Loucy (cell line): Measurements from ENCODE around the gene SLC19A1.

Experiments
- H2AFZ ChIP-seq: fragments of 200-600 bp; sonication (generic); 2 replicates; pipeline ENCODE4 v1.6.0; 2016; ENCODE audit warnings: antibody characterized with exemption, mild to moderate bottlenecking, low read length, moderate library complexity
- H3F3A ChIP-seq: fragments of 200-600 bp; 2 replicates; pipeline ENCODE4 v1.6.0; 2016; ENCODE audit warnings: antibody characterized with exemption, low read depth, mild to moderate bottlenecking
- H3K27me3 ChIP-seq: fragments of 200-600 bp; sonication (generic); 2 replicates; pipeline ENCODE4 v1.6.1; 2014; ENCODE audit warnings: low read length, mild to moderate bottlenecking; ENCODE audit not compliant: insufficient read depth, poor library complexity, severe bottlenecking
- H3K36me3 ChIP-seq: fragments of 200-600 bp; sonication (generic); 2 replicates; pipeline ENCODE4 v1.6.1; 2016; ENCODE audit warnings: low read length; ENCODE audit not compliant: insufficient read depth
- H3K4me1 ChIP-seq: fragments of 200-600 bp; sonication (generic); 2 replicates; pipeline ENCODE4 v1.5.1; 2014; ENCODE audit warnings: low read length, mild to moderate bottlenecking; ENCODE audit not compliant: insufficient read depth, poor library complexity, severe bottlenecking
- H3K4me2 ChIP-seq: fragments of 200-600 bp; sonication (generic); 2 replicates; pipeline ENCODE4 v1.6.0; 2014; ENCODE audit warnings: antibody characterized with exemption, low read length, low read depth, mild to moderate bottlenecking; ENCODE audit not compliant: poor library complexity, severe bottlenecking
- H3K4me3 ChIP-seq: fragments of 200-600 bp; sonication (generic); 2 replicates; pipeline ENCODE4 v1.5.1; 2014; ENCODE audit warnings: low read length, mild to moderate bottlenecking, mixed read lengths; ENCODE audit not compliant: poor library complexity, severe bottlenecking
- H3K79me2 ChIP-seq: fragments of 200-600 bp; sonication (generic); 2 replicates; pipeline ENCODE4 v1.6.1; 2014; ENCODE audit warnings: low read length; ENCODE audit not compliant: insufficient read depth
- H3K9ac ChIP-seq: fragments of 200-600 bp; sonication (generic); 2 replicates; pipeline ENCODE4 v1.6.0; 2014; ENCODE audit warnings: mild to moderate bottlenecking, low read depth, low read length, moderate library complexity; ENCODE audit not compliant: poor library complexity, severe bottlenecking
- H3K9me2 ChIP-seq: fragments of 200-600 bp; sonication (generic); replicated peaks from 2 replicates; pipeline ENCODE4 v1.6.1; 2016; ENCODE audit warnings: low read depth, low read length, mixed read lengths
- H3K9me3 ChIP-seq: fragments of 200-600 bp; sonication (generic); 2 replicates; pipeline ENCODE4 v1.6.1; 2014; ENCODE audit warnings: mild to moderate bottlenecking, antibody characterized with exemption, low read length, low read depth; ENCODE audit not compliant: insufficient read depth
- H4K20me1 ChIP-seq: fragments of 200-600 bp; sonication (generic); 2 replicates; pipeline ENCODE4 v1.6.0; 2014; ENCODE audit warnings: antibody characterized with exemption, low read length, mild to moderate bottlenecking; ENCODE audit not compliant: insufficient read depth, poor library complexity, severe bottlenecking
- EZH2phosphoT487 ChIP-seq: fragments of 200-600 bp; IDR thresholded peaks from 2 replicates; pipeline ENCODE4 v1.6.1; 2018; ENCODE audit warnings: antibody characterized with exemption, mild to moderate bottlenecking, moderate library complexity, borderline replicate concordance
- TF ChIP-seq, protein P1 (sequence below): fragments of 200-600 bp; sonication (generic); conservative IDR thresholded peaks from 2 replicates; pipeline ENCODE4 v1.5.1; 2014; ENCODE audit warnings: mild to moderate bottlenecking, antibody characterized with exemption, low read length

Gene SLC19A1

GRCh38 chr21:45475004-45475685 is 67.1 kb downstream of the SLC19A1 start:
- no peak overlapping the region for H3K4me3 ChIP-seq
- no peak overlapping the region for H3K9ac ChIP-seq
- no peaks in the 10 kb centered on the region for H4K20me1 ChIP-seq
- no peaks in the 10 kb centered on the region for H3K79me2 ChIP-seq
- TF ChIP-seq EZH2phosphoT487: no peak
- TF ChIP-seq, protein P1, sequence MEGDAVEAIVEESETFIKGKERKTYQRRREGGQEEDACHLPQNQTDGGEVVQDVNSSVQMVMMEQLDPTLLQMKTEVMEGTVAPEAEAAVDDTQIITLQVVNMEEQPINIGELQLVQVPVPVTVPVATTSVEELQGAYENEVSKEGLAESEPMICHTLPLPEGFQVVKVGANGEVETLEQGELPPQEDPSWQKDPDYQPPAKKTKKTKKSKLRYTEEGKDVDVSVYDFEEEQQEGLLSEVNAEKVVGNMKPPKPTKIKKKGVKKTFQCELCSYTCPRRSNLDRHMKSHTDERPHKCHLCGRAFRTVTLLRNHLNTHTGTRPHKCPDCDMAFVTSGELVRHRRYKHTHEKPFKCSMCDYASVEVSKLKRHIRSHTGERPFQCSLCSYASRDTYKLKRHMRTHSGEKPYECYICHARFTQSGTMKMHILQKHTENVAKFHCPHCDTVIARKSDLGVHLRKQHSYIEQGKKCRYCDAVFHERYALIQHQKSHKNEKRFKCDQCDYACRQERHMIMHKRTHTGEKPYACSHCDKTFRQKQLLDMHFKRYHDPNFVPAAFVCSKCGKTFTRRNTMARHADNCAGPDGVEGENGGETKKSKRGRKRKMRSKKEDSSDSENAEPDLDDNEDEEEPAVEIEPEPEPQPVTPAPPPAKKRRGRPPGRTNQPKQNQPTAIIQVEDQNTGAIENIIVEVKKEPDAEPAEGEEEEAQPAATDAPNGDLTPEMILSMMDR: no peak
- H3K9me3 ChIP-seq: no peaks in the 10 kb centered on the region
- peaks cover 9% of the 10 kb centered on the region for H3K4me1 ChIP-seq
- H3F3A ChIP-seq: no peaks in the 10 kb centered on the region
- no peaks in the 10 kb centered on the region for H3K9me2 ChIP-seq
- H3K27me3 ChIP-seq: no peaks in the 10 kb centered on the region
- no peak overlapping the region for H2AFZ ChIP-seq
- H3K36me3 ChIP-seq: no peaks in the 10 kb centered on the region
- H3K4me2 ChIP-seq: no peak overlapping the region

- H2AFZ ChIP-seq: no peak overlapping the region
- no peaks in the 10 kb centered on the region for H3K9me3 ChIP-seq
- no peaks in the 10 kb centered on the region for H3K9me2 ChIP-seq
- no peak overlapping the region for H3K9ac ChIP-seq
- no peaks in the 10 kb centered on the region for H3K79me2 ChIP-seq
- TF ChIP-seq EZH2phosphoT487: no peak
- TF ChIP-seq, protein P1: no peak
- H3K27me3 ChIP-seq: no peaks in the 10 kb centered on the region
- no peaks in the 10 kb centered on the region for H3F3A ChIP-seq
- peaks cover 9% of the 10 kb centered on the region for H3K4me1 ChIP-seq
- H3K4me2 ChIP-seq: no peak overlapping the region
- H4K20me1 ChIP-seq: no peaks in the 10 kb centered on the region
- H3K4me3 ChIP-seq: no peak overlapping the region
- no peaks in the 10 kb centered on the region for H3K36me3 ChIP-seq
Measured at GRCh38 chr21:45474323-45474950, 67.8 kb downstream of the SLC19A1 start.

DNA sequence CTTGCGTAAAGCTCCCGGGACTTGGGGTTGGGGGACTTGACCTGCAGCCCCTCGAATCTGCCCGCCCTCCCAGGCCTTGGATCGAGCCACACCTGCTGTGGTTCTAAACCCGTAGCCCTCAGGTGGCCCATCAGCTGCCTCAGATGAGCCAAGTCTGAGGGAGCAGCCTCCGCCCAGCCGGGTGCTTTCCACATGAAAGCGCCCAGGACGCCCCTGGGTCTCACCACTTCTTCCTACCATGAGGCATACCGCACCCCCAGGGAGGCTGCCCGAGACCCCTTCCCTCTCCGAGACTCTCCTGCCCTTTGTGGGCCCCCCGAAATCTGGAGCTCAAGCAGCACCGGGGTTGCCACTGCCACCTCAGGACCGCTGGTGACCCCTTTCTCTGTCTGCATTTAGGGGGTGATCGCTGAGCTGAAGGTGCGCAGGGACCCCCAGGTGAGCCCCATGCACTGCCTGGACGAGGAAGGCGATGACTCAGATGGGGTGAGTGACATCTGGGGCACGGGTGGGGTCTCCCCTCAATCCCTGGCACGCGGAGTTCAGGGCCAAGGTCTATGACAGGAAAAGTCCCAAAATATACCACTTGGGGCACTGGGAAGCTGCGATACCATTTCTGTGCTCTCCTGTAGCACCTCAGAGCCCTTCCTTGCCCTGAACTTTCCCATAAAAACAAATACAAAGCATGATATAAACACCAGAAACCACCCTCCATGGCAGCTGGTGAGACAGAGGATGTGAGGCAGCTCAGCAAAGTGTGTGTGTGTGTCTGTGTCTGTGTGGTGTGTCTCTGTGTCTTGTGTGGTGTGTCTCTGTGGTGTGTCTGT is 68.5 kb downstream of the SLC19A1 start:
- Histone ChIP-seq H3K4me2 (no peak overlapping the region), H3K27me3 (no peaks in the 10 kb centered on the region), H4K20me1 (no peaks in the 10 kb centered on the region), H3K79me2 (no peaks in the 10 kb centered on the region), H3K9me3 (no peaks in the 10 kb centered on the region), H3F3A (no peaks in the 10 kb centered on the region), H3K36me3 (no peaks in the 10 kb centered on the region), H3K4me1 (peaks cover 5% of the 10 kb centered on the region), H3K9ac (no peak overlapping the region), H2AFZ (no peak overlapping the region), H3K9me2 (no peaks in the 10 kb centered on the region), H3K4me3 (no peak overlapping the region)
- no peak for TF ChIP-seq EZH2phosphoT487
- TF ChIP-seq, protein P1: no peak; the same call in 1 of the 2 replicates
